Neutrophil (primary cell): ENCODE data around the gene ABHD13.

Experiments used
- H3K27ac ChIP-seq: fragments of 200-600 bp; sonication (generic); 2 replicates; pipeline ENCODE4 v1.5.1; 2016; ENCODE audit warnings: mild to moderate bottlenecking, moderate library complexity
- H3K27me3 ChIP-seq: fragments of 200-600 bp; sonication (generic); 2 replicates; pipeline ENCODE4 v1.6.0; 2016; ENCODE audit warnings: mild to moderate bottlenecking
- H3K36me3 ChIP-seq: fragments of 200-600 bp; sonication (generic); 2 replicates; pipeline ENCODE4 v1.5.1; 2017
- H3K4me1 ChIP-seq, 2 experiments: fragments of 200-600 bp in 1 of 2; sonication (generic) in 1 of 2; 1 replicate in 1 of 2; 2 replicates in 1 of 2; pipeline versions ENCODE4 v1.5.1 to v1.6.1; 2013 to 2016; ENCODE audit warnings: low read depth in 1 of 2, low read length in 1 of 2, mild to moderate bottlenecking in 1 of 2, moderate library complexity in 1 of 2; ENCODE audit not compliant: control insufficient read depth in 1 of 2, insufficient read depth in 1 of 2
- H3K4me3 ChIP-seq, 2 experiments: fragments of 200-600 bp in 1 of 2; sonication (generic) in 1 of 2; 1 replicate in 1 of 2; 2 replicates in 1 of 2; pipeline ENCODE4 v1.5.1; 2013 to 2016; ENCODE audit warnings: low read depth in 1 of 2, low read length in 1 of 2, mild to moderate bottlenecking in 1 of 2, moderate library complexity in 1 of 2
- H3K9me3 ChIP-seq: fragments of 200-600 bp; sonication (generic); 2 replicates; pipeline ENCODE4 v1.5.1; 2016
- TF ChIP-seq, protein P1 (sequence below): fragments of 200-600 bp; sonication (generic); IDR thresholded peaks from 2 replicates; pipeline ENCODE4 v1.5.1; 2016; ENCODE audit warnings: antibody characterized with exemption

The ABHD13 gene

DNA sequence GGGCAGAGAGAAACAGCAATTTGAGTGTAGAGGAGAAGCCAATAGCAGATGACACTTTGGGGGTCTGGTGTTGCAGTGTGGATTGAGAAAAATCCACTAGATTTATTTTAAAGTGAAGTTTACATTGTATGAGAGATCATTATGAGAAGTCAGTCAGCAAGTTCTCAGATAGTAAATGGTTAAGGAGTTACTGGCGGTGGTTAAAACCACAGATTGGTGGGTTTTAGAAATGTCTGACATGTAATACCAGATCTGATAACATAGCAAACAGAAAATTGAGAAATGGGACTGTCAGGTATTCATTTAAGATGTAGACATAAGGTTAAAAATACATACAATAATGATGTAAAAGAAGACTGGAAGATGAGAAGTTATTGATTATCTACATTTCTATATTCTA lies 7.2 kb downstream of the ABHD13 start:
- Histone ChIP-seq H3K27me3 (no peaks in the 10 kb centered on the region), H3K27ac (no peak overlapping the region), H3K9me3 (no peaks in the 10 kb centered on the region), H3K36me3 (peaks cover 18% of the 10 kb centered on the region), H3K4me1 (peaks cover 0 to 14% of the 10 kb centered on the region in 2 experiments), H3K4me3 (no peak overlapping the region)
- TF ChIP-seq, protein P1, sequence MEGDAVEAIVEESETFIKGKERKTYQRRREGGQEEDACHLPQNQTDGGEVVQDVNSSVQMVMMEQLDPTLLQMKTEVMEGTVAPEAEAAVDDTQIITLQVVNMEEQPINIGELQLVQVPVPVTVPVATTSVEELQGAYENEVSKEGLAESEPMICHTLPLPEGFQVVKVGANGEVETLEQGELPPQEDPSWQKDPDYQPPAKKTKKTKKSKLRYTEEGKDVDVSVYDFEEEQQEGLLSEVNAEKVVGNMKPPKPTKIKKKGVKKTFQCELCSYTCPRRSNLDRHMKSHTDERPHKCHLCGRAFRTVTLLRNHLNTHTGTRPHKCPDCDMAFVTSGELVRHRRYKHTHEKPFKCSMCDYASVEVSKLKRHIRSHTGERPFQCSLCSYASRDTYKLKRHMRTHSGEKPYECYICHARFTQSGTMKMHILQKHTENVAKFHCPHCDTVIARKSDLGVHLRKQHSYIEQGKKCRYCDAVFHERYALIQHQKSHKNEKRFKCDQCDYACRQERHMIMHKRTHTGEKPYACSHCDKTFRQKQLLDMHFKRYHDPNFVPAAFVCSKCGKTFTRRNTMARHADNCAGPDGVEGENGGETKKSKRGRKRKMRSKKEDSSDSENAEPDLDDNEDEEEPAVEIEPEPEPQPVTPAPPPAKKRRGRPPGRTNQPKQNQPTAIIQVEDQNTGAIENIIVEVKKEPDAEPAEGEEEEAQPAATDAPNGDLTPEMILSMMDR, result no peak

GRCh38 chr13:108226184-108226583 lies 8.0 kb downstream of the ABHD13 start:
- Histone ChIP-seq H3K4me3 (no peak overlapping the region), H3K27ac (peak overlapping the region; percentile 24), H3K9me3 (no peaks in the 10 kb centered on the region), H3K36me3 (peaks cover 18% of the 10 kb centered on the region), H3K27me3 (no peaks in the 10 kb centered on the region), H3K4me1 (peaks cover 0 to 11% of the 10 kb centered on the region in 2 experiments)
- TF ChIP-seq, protein P1, result no peak

- Histone ChIP-seq H3K4me3 (no peak overlapping the region), H3K9me3 (no peaks in the 10 kb centered on the region), H3K4me1 (peaks cover 0 to 11% of the 10 kb centered on the region in 2 experiments), H3K27ac (no peak overlapping the region), H3K36me3 (peaks cover 18% of the 10 kb centered on the region), H3K27me3 (no peaks in the 10 kb centered on the region)
- TF ChIP-seq, protein P1, result peak; percentile 85
These were observed 9.6 kb downstream of the ABHD13 start for GRCh38 chr13:108227651-108228272.

GRCh38 chr13:108230377-108230776 lies 12.2 kb downstream of the ABHD13 start:
- Histone ChIP-seq H3K36me3 (peaks cover 18% of the 10 kb centered on the region), H3K4me3 (no peak overlapping the region), H3K27me3 (no peaks in the 10 kb centered on the region), H3K9me3 (no peaks in the 10 kb centered on the region), H3K27ac (no peak overlapping the region), H3K4me1 (peaks cover 0 to 4% of the 10 kb centered on the region in 2 experiments)
- TF ChIP-seq, protein P1, result no peak

DNA sequence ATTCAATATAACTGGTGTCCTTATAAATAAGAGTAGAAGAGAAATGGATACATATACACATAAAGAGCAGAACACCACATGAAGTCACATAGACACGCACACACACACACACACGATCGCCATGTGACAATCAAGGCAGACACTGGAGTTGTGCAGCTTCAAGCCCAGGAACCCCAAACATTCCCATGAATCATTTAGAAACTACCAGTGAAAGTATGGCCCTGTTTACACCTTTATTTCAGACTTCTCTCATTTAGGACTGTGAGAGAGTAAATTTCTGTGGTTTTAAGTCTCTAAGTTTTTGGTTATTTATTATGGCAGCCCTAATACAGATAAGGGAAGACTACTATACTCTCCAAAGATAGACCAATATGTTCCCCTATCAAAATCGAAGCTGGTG lies 31.0 kb downstream of the ABHD13 start:
- Histone ChIP-seq H3K27me3 (no peaks in the 10 kb centered on the region), H3K4me3 (no peak overlapping the region), H3K9me3 (no peaks in the 10 kb centered on the region), H3K36me3 (no peaks in the 10 kb centered on the region), H3K4me1 (no peaks in the 10 kb centered on the region), H3K27ac (no peak overlapping the region)
- TF ChIP-seq, protein P1, result no peak
